ENCODE results near the gene C21orf58.
A peak's percentile ranks its signal among the peaks of the same experiment; 100 is the strongest.

C21orf58 gene

DNA sequence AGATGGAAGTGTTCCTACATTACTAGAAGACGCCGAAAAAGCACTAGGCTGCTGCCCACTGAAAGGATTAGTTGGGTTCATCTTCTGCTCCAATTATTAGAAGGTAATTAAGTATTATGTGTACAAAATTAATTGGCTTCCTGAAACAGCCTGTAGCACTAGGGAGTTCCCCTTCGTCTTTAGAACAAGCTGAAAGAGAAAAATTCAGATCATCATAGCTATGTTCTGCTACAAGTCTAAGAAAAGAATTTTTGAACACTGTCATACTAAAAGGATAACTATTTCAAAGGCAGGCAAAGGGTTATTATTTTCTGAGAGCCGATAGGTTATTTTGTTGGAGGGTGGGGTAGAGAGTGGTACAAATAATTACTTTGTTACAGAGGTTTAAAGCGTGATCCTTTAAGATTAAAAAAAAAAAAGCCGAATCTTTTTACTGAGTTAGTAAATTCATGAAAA lies 38.4 kb downstream of the C21orf58 start, which contains the start of gene MCM3AP:
TSS of gene MCM3AP (minus strand) at position 406 of the 456 bp plus-strand sequence. CDS start at position 81, 325 bp downstream.
- DNase-seq (ENCODE audit: low read depth, low spot score) = no peak
- Histone ChIP-seq H3K9me3 (ENCODE audit: insufficient read depth, low read length) (no peaks in the 10 kb centered on the region), H3K27me3 (ENCODE audit: insufficient read depth, insufficient read length) (no peaks in the 10 kb centered on the region), H3K36me3 (ENCODE audit: insufficient read depth, insufficient read length, low read length) (peaks cover 60% of the 10 kb centered on the region), H3K4me1 (ENCODE audit: insufficient read depth, insufficient read length) (peaks cover 5% of the 10 kb centered on the region), H3K4me3 (ENCODE audit: insufficient read length, low read depth) (peak within 1 kb of the TSS; percentile 95), H3K9ac (ENCODE audit: insufficient read length, low read depth) (peak within 1 kb of the TSS; percentile 100)
- no peak for TF ChIP-seq SUZ12 (IDR thresholded peaks at IDR 0.05; ENCODE audit: extremely low read depth, insufficient read depth, insufficient read length)
- no peak for TF ChIP-seq YY1 (IDR thresholded peaks at IDR 0.05; ENCODE audit: insufficient read depth, insufficient read length)
- TF ChIP-seq ZNF274 (IDR thresholded peaks at IDR 0.05; ENCODE audit: low read depth, low read length) = no peak

DNA sequence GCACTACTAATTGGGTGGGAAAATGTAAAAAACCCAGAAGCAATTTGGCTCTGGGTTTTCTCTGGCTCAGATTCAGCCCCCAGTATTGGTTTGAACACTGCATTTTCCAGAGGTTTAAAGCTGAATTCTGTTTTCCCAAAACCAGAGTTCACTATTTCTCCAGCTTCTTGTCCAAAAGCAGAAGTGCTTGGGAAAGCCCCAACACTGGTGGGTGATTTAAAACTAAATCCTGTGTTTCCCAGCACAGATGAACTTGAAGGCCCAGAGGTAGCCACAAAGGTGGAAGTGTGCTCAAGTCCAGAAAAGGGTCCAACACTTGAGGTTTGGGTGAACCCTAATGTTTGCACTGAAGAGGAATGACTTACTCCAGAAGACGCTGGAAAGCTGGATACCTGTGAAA lies 38.9 kb downstream of the C21orf58 start:
- peak overlapping the region; percentile 45 for H3K9ac ChIP-seq (ENCODE audit: insufficient read length, low read depth)
- H3K9me3 ChIP-seq (ENCODE audit: insufficient read depth, low read length) = no peaks in the 10 kb centered on the region
- no peaks in the 10 kb centered on the region for H3K27me3 ChIP-seq (ENCODE audit: insufficient read depth, insufficient read length)
- peak overlapping the region; percentile 95 for H3K4me3 ChIP-seq (ENCODE audit: insufficient read length, low read depth)
- H3K36me3 ChIP-seq (ENCODE audit: insufficient read depth, insufficient read length, low read length) = peaks cover 63% of the 10 kb centered on the region
- H3K4me1 ChIP-seq (ENCODE audit: insufficient read depth, insufficient read length) = peaks cover 7% of the 10 kb centered on the region
- DNase-seq (ENCODE audit: low read depth, low spot score) = no peak
- TF ChIP-seq YY1 (IDR thresholded peaks at IDR 0.05; ENCODE audit: insufficient read depth, insufficient read length) = no peak
- TF ChIP-seq SUZ12 (IDR thresholded peaks at IDR 0.05; ENCODE audit: extremely low read depth, insufficient read depth, insufficient read length) = no peak
- TF ChIP-seq ZNF274 (IDR thresholded peaks at IDR 0.05; ENCODE audit: low read depth, low read length) = no peak

DNA sequence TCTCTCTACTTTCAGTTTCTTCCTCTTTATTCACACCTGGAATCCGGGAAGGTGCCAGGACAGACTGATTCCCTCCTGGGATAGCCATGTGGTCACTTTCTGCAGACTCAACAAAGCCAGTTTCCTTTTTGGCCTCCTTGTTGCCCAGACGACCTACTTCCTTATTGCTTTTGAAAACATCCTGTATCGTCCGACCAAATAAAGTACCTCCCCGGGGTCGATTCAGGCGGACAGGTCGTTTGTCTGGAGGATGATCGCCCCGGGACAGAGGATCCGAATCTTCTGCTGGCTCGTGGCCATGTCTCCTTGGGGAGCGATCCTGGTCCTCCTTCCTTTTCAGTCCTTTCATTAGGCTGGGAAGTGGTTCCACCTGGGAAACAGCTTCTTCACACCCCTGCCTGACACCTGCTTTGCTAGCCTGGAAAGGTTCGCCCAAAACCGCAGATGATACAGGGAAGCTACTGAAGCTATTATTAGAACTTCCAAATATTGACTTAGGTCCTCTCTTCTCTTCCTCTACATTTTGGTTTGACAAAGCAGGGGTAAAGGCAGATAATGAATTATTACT lies 39.5 kb downstream of the C21orf58 start:
- Histone ChIP-seq H3K4me3 (ENCODE audit: insufficient read length, low read depth) (peak overlapping the region; percentile 25), H3K9ac (ENCODE audit: insufficient read length, low read depth) (peak overlapping the region; percentile 65), H3K9me3 (ENCODE audit: insufficient read depth, low read length) (no peaks in the 10 kb centered on the region), H3K36me3 (ENCODE audit: insufficient read depth, insufficient read length, low read length) (peaks cover 67% of the 10 kb centered on the region), H3K27me3 (ENCODE audit: insufficient read depth, insufficient read length) (no peaks in the 10 kb centered on the region), H3K4me1 (ENCODE audit: insufficient read depth, insufficient read length) (peaks cover 8% of the 10 kb centered on the region)
- TF ChIP-seq SUZ12 (IDR thresholded peaks at IDR 0.05; ENCODE audit: extremely low read depth, insufficient read depth, insufficient read length) (no peak), YY1 (IDR thresholded peaks at IDR 0.05; ENCODE audit: insufficient read depth, insufficient read length) (no peak), ZNF274 (IDR thresholded peaks at IDR 0.05; ENCODE audit: low read depth, low read length) (no peak)
- no peak for DNase-seq (ENCODE audit: low read depth, low spot score)

DNA sequence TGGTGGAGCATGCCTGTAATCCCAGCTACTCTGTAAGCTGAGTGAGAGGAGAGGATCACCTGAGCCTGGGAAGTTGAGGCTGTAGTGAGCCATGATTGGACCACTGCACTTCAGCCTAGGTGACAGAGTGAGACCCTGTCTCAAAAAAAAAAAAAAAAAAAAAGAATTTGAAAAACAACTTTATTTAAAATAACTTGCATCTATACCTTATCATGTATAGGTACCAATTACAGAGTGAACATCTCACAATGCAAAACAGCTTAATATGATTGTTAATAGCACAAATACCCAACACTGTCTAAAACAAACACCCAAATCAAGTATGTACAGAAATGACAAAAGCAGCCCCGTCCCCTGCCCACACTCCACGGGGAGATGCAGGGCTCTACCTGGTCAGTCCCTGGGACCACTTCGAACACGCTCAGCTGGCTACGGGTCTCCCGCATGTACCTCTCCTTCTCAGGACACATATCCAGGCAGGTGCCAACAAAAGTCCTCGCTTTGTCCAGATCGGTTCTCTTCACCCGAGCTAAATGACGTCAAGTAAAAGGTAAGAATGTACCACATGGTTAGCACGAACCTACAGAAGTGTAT lies 48.8 kb downstream of the C21orf58 start:
- Histone ChIP-seq H3K36me3 (ENCODE audit: insufficient read depth, insufficient read length, low read length) (peaks cover 92% of the 10 kb centered on the region), H3K27me3 (ENCODE audit: insufficient read depth, insufficient read length) (no peaks in the 10 kb centered on the region), H3K4me1 (ENCODE audit: insufficient read depth, insufficient read length) (peaks cover 2% of the 10 kb centered on the region), H3K9me3 (ENCODE audit: insufficient read depth, low read length) (no peaks in the 10 kb centered on the region), H3K4me3 (ENCODE audit: insufficient read length, low read depth) (no peak overlapping the region), H3K9ac (ENCODE audit: insufficient read length, low read depth) (no peak overlapping the region)
- DNase-seq (ENCODE audit: low read depth, low spot score) = no peak
- TF ChIP-seq ZNF274 (IDR thresholded peaks at IDR 0.05; ENCODE audit: low read depth, low read length) = no peak
- TF ChIP-seq YY1 (IDR thresholded peaks at IDR 0.05; ENCODE audit: insufficient read depth, insufficient read length) = no peak
- no peak for TF ChIP-seq SUZ12 (IDR thresholded peaks at IDR 0.05; ENCODE audit: extremely low read depth, insufficient read depth, insufficient read length)

DNA sequence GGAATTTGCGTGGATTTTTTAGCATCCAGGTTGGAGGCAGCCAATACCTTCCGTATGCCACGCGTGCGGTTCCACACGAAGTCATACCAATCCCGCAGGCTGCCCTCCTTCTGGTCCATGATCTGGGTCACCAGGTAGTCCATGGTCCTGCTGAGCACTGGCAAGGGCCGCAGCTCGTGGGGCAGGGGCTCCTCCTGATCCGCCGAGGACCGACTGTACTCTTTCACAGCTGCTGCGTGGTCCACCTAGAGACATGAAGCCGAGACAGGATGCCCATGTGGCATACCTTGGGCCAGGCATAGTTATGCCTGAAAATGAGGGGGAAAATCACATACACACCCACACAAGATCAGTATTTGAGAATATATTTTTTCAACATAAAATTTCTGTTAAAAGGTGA lies 50.3 kb downstream of the C21orf58 start:
- no peak for TF ChIP-seq ZNF274 (IDR thresholded peaks at IDR 0.05; ENCODE audit: low read depth, low read length)
- TF ChIP-seq SUZ12 (IDR thresholded peaks at IDR 0.05; ENCODE audit: extremely low read depth, insufficient read depth, insufficient read length) = no peak
- no peak for TF ChIP-seq YY1 (IDR thresholded peaks at IDR 0.05; ENCODE audit: insufficient read depth, insufficient read length)
- no peak for DNase-seq (ENCODE audit: low read depth, low spot score)
- H3K4me1 ChIP-seq (ENCODE audit: insufficient read depth, insufficient read length) = no peaks in the 10 kb centered on the region
- H3K27me3 ChIP-seq (ENCODE audit: insufficient read depth, insufficient read length) = no peaks in the 10 kb centered on the region
- no peak overlapping the region for H3K4me3 ChIP-seq (ENCODE audit: insufficient read length, low read depth)
- H3K9ac ChIP-seq (ENCODE audit: insufficient read length, low read depth) = no peak overlapping the region
- H3K36me3 ChIP-seq (ENCODE audit: insufficient read depth, insufficient read length, low read length) = peaks cover 95% of the 10 kb centered on the region
- H3K9me3 ChIP-seq (ENCODE audit: insufficient read depth, low read length) = no peaks in the 10 kb centered on the region

DNA sequence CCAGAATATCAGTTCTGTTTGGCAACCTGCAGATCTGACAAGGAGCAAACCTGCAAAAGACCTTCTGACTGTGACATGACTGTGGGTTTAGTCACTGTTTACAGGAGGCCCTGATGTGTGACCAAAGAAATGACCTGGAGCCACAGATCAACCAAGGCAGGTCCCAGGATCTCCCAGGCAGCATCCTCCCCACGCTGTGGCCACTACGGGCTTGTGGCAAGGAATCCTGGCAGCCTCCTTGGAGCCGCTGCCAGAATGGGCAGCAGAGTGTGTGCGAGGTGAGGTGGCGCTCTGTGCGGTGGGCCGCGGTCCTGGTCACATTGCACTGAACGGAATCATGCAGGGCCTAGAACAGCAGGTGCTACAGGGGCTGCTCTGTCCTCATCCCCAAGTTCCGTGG lies 54.2 kb downstream of the C21orf58 start:
- TF ChIP-seq YY1 (IDR thresholded peaks at IDR 0.05; ENCODE audit: insufficient read depth, insufficient read length) (no peak), SUZ12 (IDR thresholded peaks at IDR 0.05; ENCODE audit: extremely low read depth, insufficient read depth, insufficient read length) (no peak), ZNF274 (IDR thresholded peaks at IDR 0.05; ENCODE audit: low read depth, low read length) (no peak)
- Histone ChIP-seq H3K9ac (ENCODE audit: insufficient read length, low read depth) (no peak overlapping the region), H3K36me3 (ENCODE audit: insufficient read depth, insufficient read length, low read length) (peaks cover 97% of the 10 kb centered on the region)

DNA sequence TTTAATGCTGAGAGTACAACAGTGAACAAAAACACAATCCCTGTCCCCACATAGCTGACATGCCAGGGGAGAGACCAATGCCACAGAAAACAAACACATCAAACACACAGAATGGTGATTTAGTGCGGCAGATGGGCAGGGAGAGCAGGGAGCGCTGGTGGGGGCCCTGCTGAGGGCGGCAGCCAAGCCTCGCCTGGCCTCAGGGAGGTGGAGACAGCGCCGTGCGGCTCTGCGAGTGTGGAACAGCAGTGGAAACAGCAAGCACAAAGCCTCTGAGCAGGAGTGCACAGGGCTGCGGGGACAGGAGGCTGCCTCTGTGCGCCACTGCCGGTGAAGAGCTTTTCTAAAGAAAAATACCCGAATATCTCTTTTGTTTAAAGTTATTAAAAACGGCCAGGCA lies 55.3 kb downstream of the C21orf58 start:
- TF ChIP-seq ZNF274 (IDR thresholded peaks at IDR 0.05; ENCODE audit: low read depth, low read length) = no peak
- no peak for TF ChIP-seq SUZ12 (IDR thresholded peaks at IDR 0.05; ENCODE audit: extremely low read depth, insufficient read depth, insufficient read length)
- TF ChIP-seq YY1 (IDR thresholded peaks at IDR 0.05; ENCODE audit: insufficient read depth, insufficient read length) = no peak
- Histone ChIP-seq H3K9me3 (ENCODE audit: insufficient read depth, low read length) (no peaks in the 10 kb centered on the region), H3K9ac (ENCODE audit: insufficient read length, low read depth) (no peak overlapping the region), H3K4me3 (ENCODE audit: insufficient read length, low read depth) (no peak overlapping the region), H3K27me3 (ENCODE audit: insufficient read depth, insufficient read length) (no peaks in the 10 kb centered on the region), H3K36me3 (ENCODE audit: insufficient read depth, insufficient read length, low read length) (peaks cover 97% of the 10 kb centered on the region), H3K4me1 (ENCODE audit: insufficient read depth, insufficient read length) (peaks cover 8% of the 10 kb centered on the region)
- DNase-seq (ENCODE audit: low read depth, low spot score) = no peak

More for the DNA sequence above, 54.2 kb downstream of the C21orf58 start:
- no peak for DNase-seq (ENCODE audit: low read depth, low spot score)
- Histone ChIP-seq H3K27me3 (ENCODE audit: insufficient read depth, insufficient read length) (no peaks in the 10 kb centered on the region), H3K4me3 (ENCODE audit: insufficient read length, low read depth) (no peak overlapping the region), H3K9me3 (ENCODE audit: insufficient read depth, low read length) (no peaks in the 10 kb centered on the region), H3K4me1 (ENCODE audit: insufficient read depth, insufficient read length) (peaks cover 8% of the 10 kb centered on the region)
